BJ (cell line): Measurements from ENCODE around the gene A2ML1. TPM values are rescaled to one million over a fixed set of nuclear protein-coding genes. Genes with fewer than 3 reads are reported as not detected.

Experiments
- CTCF ChIA-PET: fragments of 350-600 bp; formaldehyde crosslinking; extraction: SDS; loops from one replicate; lab custom pipeline; 2021; ENCODE audit warnings: antibody characterized with exemption, inconsistent platforms; lab: Yijun Ruan, JAX
- POLR2A ChIA-PET: fragments of 300-600 bp; sonication (Branson Sonifier 250); formaldehyde crosslinking; extraction: SDS; loops from one replicate; lab custom pipeline; 2021; ENCODE audit warnings: antibody characterized with exemption; lab: Charles Lee
- DNase-seq: peaks from one replicate; pipeline ENCODE4 v3.0.0-alpha.2; 2011; ENCODE audit warnings: low read depth
- H3K27me3 ChIP-seq: 2 replicates; pipeline ENCODE4 v1.6.0; 2011; ENCODE audit warnings: low read length; ENCODE audit not compliant: control insufficient read depth, insufficient read depth
- H3K36me3 ChIP-seq: 2 replicates; pipeline ENCODE4 v1.5.1; 2011; ENCODE audit warnings: low read length; ENCODE audit not compliant: control insufficient read depth, insufficient read depth
- H3K4me3 ChIP-seq: 2 replicates; pipeline ENCODE4 v1.5.1; 2011; ENCODE audit warnings: low read depth, mild to moderate bottlenecking, control low read depth, low read length
- CTCF ChIP-seq: IDR thresholded peaks from 2 replicates; pipeline ENCODE4 v1.5.1; 2011; ENCODE audit warnings: low read depth, mild to moderate bottlenecking, control low read depth, inconsistent platforms, low read length, moderate library complexity; ENCODE audit not compliant: insufficient read depth
- polyA plus RNA-seq: library from polyadenylated mRNA; depleted of rRNA; stranded (reverse); fragments of >200 nt; gene quantifications from 2 replicates; pipeline ENCODE4 v1.2.3, GENCODE V29; 2011

Gene A2ML1
- polyA plus RNA-seq, 1 experiment, result not detected

GRCh38 chr12:8860165-8860961 lies 37.9 kb downstream of the A2ML1 start:
- CTCF ChIA-PET, result interaction anchor here (0.7 to 5.6 kb wide), 19 partner anchors 8 to 316 kb away, joined by 3 to 42 read pairs (median 4); no protein-coding TSS in a partner anchor
- no peak for DNase-seq
- POLR2A ChIA-PET, result no interaction called here
- H3K36me3 ChIP-seq, result no peaks in the 10 kb centered on the region
- no peaks in the 10 kb centered on the region for H3K27me3 ChIP-seq
- H3K4me3 ChIP-seq, result no peak overlapping the region
- TF ChIP-seq CTCF, result peak; percentile 70

- DNase-seq, result no peak
- Histone ChIP-seq H3K27me3 (no peaks in the 10 kb centered on the region), H3K36me3 (no peaks in the 10 kb centered on the region), H3K4me3 (no peak overlapping the region)
- POLR2A ChIA-PET, result no interaction called here
- CTCF ChIA-PET, result interaction anchor here (1.4 kb wide), 1 partner anchor 184 kb away, joined by 6 read pairs; no protein-coding TSS in a partner anchor
- no peak for TF ChIP-seq CTCF
Observed at GRCh38 chr12:8866429-8866828, 44.0 kb downstream of the A2ML1 start.

GRCh38 chr12:8867009-8867408 lies 44.6 kb downstream of the A2ML1 start:
- no peak for DNase-seq
- ChIA-PET CTCF (interaction anchor here (1.1 to 1.4 kb wide), 2 partner anchors 12 to 185 kb away, joined by 4 to 6 read pairs; no protein-coding TSS in a partner anchor), POLR2A (no interaction called here)
- TF ChIP-seq CTCF, result no peak
- Histone ChIP-seq H3K4me3 (no peak overlapping the region), H3K27me3 (no peaks in the 10 kb centered on the region), H3K36me3 (no peaks in the 10 kb centered on the region)

GRCh38 chr12:8867786-8868185 lies 45.4 kb downstream of the A2ML1 start:
- no peak for DNase-seq
- Histone ChIP-seq H3K4me3 (no peak overlapping the region), H3K36me3 (no peaks in the 10 kb centered on the region), H3K27me3 (no peaks in the 10 kb centered on the region)
- ChIA-PET CTCF (interaction anchor here (1.1 kb wide), 1 partner anchor 11 kb away, joined by 4 read pairs; no protein-coding TSS in a partner anchor), POLR2A (no interaction called here)
- TF ChIP-seq CTCF, result no peak

GRCh38 chr12:8870586-8870985 lies 48.2 kb downstream of the A2ML1 start:
- Histone ChIP-seq H3K36me3 (no peaks in the 10 kb centered on the region), H3K27me3 (no peaks in the 10 kb centered on the region), H3K4me3 (no peak overlapping the region)
- TF ChIP-seq CTCF, result no peak
- DNase-seq, result no peak
- ChIA-PET CTCF (interaction anchor here (0.7 to 2.7 kb wide), 3 partner anchors 10 to 46 kb away, joined by 3 to 16 read pairs (median 14); no protein-coding TSS in a partner anchor), POLR2A (no interaction called here)
